IMR-90 (cell line): ENCODE results near the gene PTAR1. TPM values are rescaled to one million over a fixed set of nuclear protein-coding genes. Genes with fewer than 3 reads are reported as not detected.

ENCODE experiments used
- ATAC-seq: fragments of 200-7000 bp; cut with Tn5 transposase; 2 replicates; pipeline ENCODE4 v1.9.1; 2020; ENCODE audit warnings: low read depth, mild to moderate bottlenecking, moderate library complexity
- BruUV-seq: library from RNA; stranded (reverse); fragments of 400-500 nt; replicated peaks from 2 replicates; lab custom pipeline; 2021; lab: Mats Ljungman, UMichigan
- CTCF ChIA-PET: fragments of 300-600 bp; formaldehyde crosslinking; extraction: SDS; loops from one replicate; lab custom pipeline; 2021; ENCODE audit warnings: antibody characterized with exemption; lab: Yijun Ruan, JAX
- POLR2A ChIA-PET: fragments of 300-600 bp; sonication (Branson Sonifier 250); formaldehyde crosslinking; loops from one replicate; lab custom pipeline; 2022; ENCODE audit warnings: antibody characterized with exemption; ENCODE audit not compliant: unreplicated experiment; lab: Charles Lee
- DNase-seq: peaks from one replicate; pipeline ENCODE4 v3.0.0; 2013
- H2AFZ ChIP-seq: replicated peaks from 2 replicates; pipeline ENCODE3; 2013; ENCODE audit warnings: low read length, mild to moderate bottlenecking; ENCODE audit not compliant: poor library complexity
- H2AK5ac ChIP-seq: 2 replicates; pipeline ENCODE4 v1.6.1; 2013; ENCODE audit warnings: low read depth, low read length, inconsistent platforms
- H2AK9ac ChIP-seq: replicated peaks from 2 replicates; pipeline ENCODE3; 2013; ENCODE audit warnings: mild to moderate bottlenecking, low read depth, low read length, moderate library complexity; ENCODE audit not compliant: poor library complexity
- H2BK120ac ChIP-seq: 2 replicates; pipeline ENCODE4 v1.6.1; 2013; ENCODE audit warnings: low read depth, low read length, inconsistent platforms
- H2BK15ac ChIP-seq: 3 replicates; pipeline ENCODE4 v1.6.1; 2013; ENCODE audit warnings: low read depth, low read length, inconsistent platforms
- H2BK20ac ChIP-seq: 2 replicates; pipeline ENCODE4 v1.6.1; 2013; ENCODE audit warnings: low read depth, mild to moderate bottlenecking, inconsistent platforms, low read length, moderate library complexity
- H2BK5ac ChIP-seq: 2 replicates; pipeline ENCODE4 v1.6.1; 2013; ENCODE audit warnings: mild to moderate bottlenecking, low read depth, low read length, inconsistent platforms; ENCODE audit not compliant: poor library complexity, severe bottlenecking
- H3K14ac ChIP-seq: replicated peaks from 2 replicates; pipeline ENCODE4 v1.6.1; 2013; ENCODE audit warnings: low read depth, low read length, inconsistent platforms
- H3K18ac ChIP-seq: 2 replicates; pipeline ENCODE4 v1.6.1; 2013; ENCODE audit warnings: low read depth, low read length, control low read depth
- H3K23ac ChIP-seq: 2 replicates; pipeline ENCODE4 v1.6.1; 2013; ENCODE audit warnings: low read depth, low read length, inconsistent platforms
- H3K27ac ChIP-seq: 2 replicates; pipeline ENCODE4 v1.5.1; 2013; ENCODE audit warnings: mild to moderate bottlenecking, control low read depth, low read length; ENCODE audit not compliant: insufficient read depth
- H3K27me3 ChIP-seq: 2 replicates; pipeline ENCODE4 v1.6.1; 2013; ENCODE audit warnings: low read length; ENCODE audit not compliant: control insufficient read depth, insufficient read depth
- H3K36me3 ChIP-seq: 2 replicates; pipeline ENCODE4 v1.6.1; 2013; ENCODE audit warnings: low read length, mixed read lengths; ENCODE audit not compliant: control insufficient read depth, insufficient read depth
- H3K4ac ChIP-seq: 2 replicates; pipeline ENCODE4 v1.6.1; 2013; ENCODE audit warnings: low read depth, low read length, inconsistent platforms
- H3K4me1 ChIP-seq: 2 replicates; pipeline ENCODE4 v1.6.1; 2013; ENCODE audit warnings: low read length, mixed read lengths; ENCODE audit not compliant: control insufficient read depth, insufficient read depth
- H3K4me2 ChIP-seq: 2 replicates; pipeline ENCODE4 v1.6.1; 2013; ENCODE audit warnings: low read depth, mild to moderate bottlenecking, control low read depth, low read length, moderate library complexity
- H3K4me3 ChIP-seq: 2 replicates; pipeline ENCODE4 v1.5.1; 2013; ENCODE audit warnings: low read depth, mild to moderate bottlenecking, control low read depth, low read length, moderate library complexity; ENCODE audit not compliant: insufficient read depth
- H3K56ac ChIP-seq: 2 replicates; pipeline ENCODE4 v1.6.1; 2013; ENCODE audit warnings: low read length, inconsistent platforms; ENCODE audit not compliant: insufficient read depth; ENCODE audit errors: extremely low read depth
- H3K79me1 ChIP-seq, 2 experiments: 2 replicates each; pipeline ENCODE4 v1.6.1; 2013; ENCODE audit warnings: low read length in 2 of 2, inconsistent platforms in 1 of 2, low read depth in 1 of 2
- H3K9ac ChIP-seq: 2 replicates; pipeline ENCODE4 v1.6.1; 2013; ENCODE audit warnings: low read depth, low read length, control low read depth
- H3K9me1 ChIP-seq: 2 replicates; pipeline ENCODE4 v1.6.1; 2013; ENCODE audit warnings: low read length, inconsistent platforms; ENCODE audit not compliant: insufficient read depth
- H3K9me3 ChIP-seq: 2 replicates; pipeline ENCODE4 v1.6.1; 2013; ENCODE audit warnings: low read length; ENCODE audit not compliant: control insufficient read depth, insufficient read depth
- H4K20me1 ChIP-seq: 2 replicates; pipeline ENCODE4 v1.6.1; 2013; ENCODE audit warnings: low read length, inconsistent platforms; ENCODE audit not compliant: insufficient read depth
- H4K5ac ChIP-seq: 2 replicates; pipeline ENCODE4 v1.6.1; 2013; ENCODE audit warnings: mild to moderate bottlenecking, low read depth, low read length, control low read depth
- H4K8ac ChIP-seq, 2 experiments: 2 replicates each; pipeline ENCODE4 v1.6.1; 2013; ENCODE audit warnings: low read depth in 2 of 2, low read length in 2 of 2, control low read depth in 1 of 2, inconsistent platforms in 1 of 2
- H4K91ac ChIP-seq: 2 replicates; pipeline ENCODE4 v1.6.1; 2013; ENCODE audit warnings: low read depth, low read length, inconsistent platforms; ENCODE audit not compliant: insufficient read depth
- BHLHE40 ChIP-seq: fragments of 150-350 bp; IDR thresholded peaks from 2 replicates; pipeline ENCODE4 v1.6.1; 2016; ENCODE audit warnings: mild to moderate bottlenecking, low read depth, low read length
- CEBPB ChIP-seq: IDR thresholded peaks from 2 replicates; pipeline ENCODE4 v1.6.1; 2012; ENCODE audit warnings: low read depth, low read length, improper control_type of control experiment
- MAFK ChIP-seq: IDR thresholded peaks from 2 replicates; pipeline ENCODE4 v1.6.1; 2012; ENCODE audit warnings: low read depth, low read length, improper control_type of control experiment
- MAZ ChIP-seq: IDR thresholded peaks from 2 replicates; pipeline ENCODE4 v1.6.1; 2012; ENCODE audit warnings: low read depth, mild to moderate bottlenecking, low read length, improper control_type of control experiment, moderate library complexity, borderline replicate concordance
- NFE2L2 ChIP-seq: fragments of 150-350 bp; IDR thresholded peaks from 2 replicates; pipeline ENCODE4 v1.6.1; 2016; ENCODE audit warnings: low read depth, mild to moderate bottlenecking, low read length
- RCOR1 ChIP-seq: IDR thresholded peaks from 2 replicates; pipeline ENCODE4 v1.6.1; 2012; ENCODE audit warnings: mild to moderate bottlenecking, low read length, improper control_type of control experiment; ENCODE audit not compliant: insufficient replicate concordance
- WGBS, 2 experiments: methylation state at CpG; one replicate each; pipeline versions ENCODE4 v1.1.5 to v1.1.7; 2013; ENCODE audit warnings: missing lambda C conversion rate in 2 of 2; ENCODE audit not compliant: insufficient read length in 1 of 2; ENCODE audit errors: extremely low coverage in 2 of 2; 5-methylcytosine and 5-hydroxymethylcytosine counted together
- dilution Hi-C: fragments of 300-500 bp; cut with HindIII; formaldehyde crosslinking; loops from one replicate; pipeline ENCODE4 v1.14.3; 2018; ENCODE audit warnings: low sequenced_read_pairs; ENCODE audit not compliant: unreplicated experiment
- in situ Hi-C: fragments of 300-500 bp; cut with MboI; formaldehyde crosslinking; loops from 3 replicates; pipeline ENCODE4 v1.14.3; 2019; ENCODE audit warnings: low sequenced_read_pairs, inconsistent platforms, mixed read lengths
- intact Hi-C: fragments of 100-400 bp; cut with micrococcal nuclease; formaldehyde crosslinking; loops from 2 replicates; pipeline ENCODE4 v1.10.0; 2022
- polyA plus RNA-seq, 3 experiments: library from polyadenylated mRNA; depleted of rRNA; stranded (reverse); fragments of >200 nt; gene quantifications; 2 replicates each; pipeline ENCODE4 v1.2.3, GENCODE V29; 2012; ENCODE audit warnings: low replicate concordance in 1 of 3
- total RNA-seq: library from RNA; depleted of rRNA; stranded (reverse); fragments of >200 nt; gene quantifications from 2 replicates; pipeline ENCODE4 v1.2.3, GENCODE V29; 2012
- TF ChIP-seq, protein P1 (sequence below): conservative IDR thresholded peaks from 2 replicates; pipeline ENCODE4 v1.5.1; 2012; ENCODE audit warnings: mild to moderate bottlenecking, low read depth, low read length, improper control_type of control experiment
- TF ChIP-seq, protein P2 (sequence below): fragments of 150-350 bp; IDR thresholded peaks from 2 replicates; pipeline ENCODE4 v1.6.1; 2017; ENCODE audit warnings: mild to moderate bottlenecking, antibody characterized with exemption, low read length, low read depth

The PTAR1 gene
- total and polyA plus RNA-seq, 2 of the 4 experiments (the other 2 are of a cell fraction), result 10.6 to 110 TPM

DNA sequence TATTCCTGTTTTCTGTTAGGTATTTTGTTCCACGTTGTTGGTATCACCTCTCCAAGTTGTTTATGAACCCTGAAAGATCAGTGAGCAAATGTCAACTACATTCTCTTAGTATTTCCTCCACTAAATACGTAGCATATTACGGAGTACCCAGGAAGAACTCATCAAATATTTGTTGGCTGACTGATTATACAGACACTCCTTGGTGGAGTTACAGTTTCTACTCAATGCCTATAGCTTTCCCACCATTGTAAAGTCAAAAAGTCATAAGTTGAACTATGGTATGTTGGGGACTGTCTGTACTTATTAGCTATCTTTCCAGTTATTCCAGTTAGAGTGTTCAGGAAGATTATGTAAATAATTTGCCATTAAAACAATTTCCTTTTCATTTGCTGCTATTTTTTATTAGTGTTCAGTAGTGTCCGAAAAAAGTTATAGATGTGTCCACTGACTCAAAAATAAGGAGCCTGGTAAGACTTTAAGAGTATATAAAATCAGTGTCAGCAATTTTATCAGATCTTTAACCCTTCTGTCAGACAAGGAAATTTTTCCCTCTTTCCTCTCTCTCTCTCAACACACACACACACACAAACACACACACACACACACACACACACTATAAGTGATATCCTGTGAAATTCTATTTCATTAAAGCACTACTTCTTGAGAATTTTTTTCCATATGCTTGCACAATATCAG is 80.8 kb downstream of the PTAR1 start:
- Histone ChIP-seq H2BK20ac (peak overlapping the region; percentile 24; the same call in 1 of the 2 replicates), H3K9ac (no peak overlapping the region), H3K23ac (no peak overlapping the region), H3K9me3 (no peaks in the 10 kb centered on the region), H2BK120ac (no peak overlapping the region), H2BK15ac (no peak overlapping the region), H4K20me1 (no peaks in the 10 kb centered on the region), H3K4me3 (no peak overlapping the region), H3K4me1 (peaks cover 2% of the 10 kb centered on the region; the same call in 1 of the 2 replicates), H3K4ac (no peak overlapping the region), H3K9me1 (no peaks in the 10 kb centered on the region; the same call in 1 of the 2 replicates), H3K36me3 (no peaks in the 10 kb centered on the region), H2AK9ac (no peak overlapping the region), H3K27me3 (no peaks in the 10 kb centered on the region), H3K4me2 (no peak overlapping the region; the same call in 1 of the 2 replicates), H3K27ac (no peak overlapping the region), H3K56ac (no peak overlapping the region), H2AK5ac (no peak overlapping the region), H3K18ac (no peak overlapping the region), H4K5ac (no peak overlapping the region), H4K91ac (no peak overlapping the region), H2BK5ac (no peak overlapping the region), H3K14ac (0 out of 2 replicates have a peak overlapping the region, but pooled peaks have one; percentile 51), H4K8ac (no peak overlapping the region), H3K79me1 (peaks cover 0 to 5% of the 10 kb centered on the region in 2 experiments; a peak in 1 of 4 replicates), H2AFZ (no peak overlapping the region)
- in situ Hi-C loops, result loop anchor here (10.0 kb wide), 2 partner anchors 196 to 226 kb away; no protein-coding TSS in a partner anchor
- intact Hi-C loops, result loop anchor here (2.0 to 10.0 kb wide), 3 partner anchors 14 to 923 kb away; no protein-coding TSS in a partner anchor
- DNase-seq, result no peak
- no CpG with 5 or more reads among the region's 4 CpGs for WGBS, 2 experiments
- dilution Hi-C loops, result no loop called here
- TF ChIP-seq NFE2L2 (no peak), MAFK (peak; percentile 87), CEBPB (no peak; the same call in 1 of the 2 replicates), RCOR1 (no peak), BHLHE40 (no peak), MAZ (no peak)
- TF ChIP-seq, protein P1, sequence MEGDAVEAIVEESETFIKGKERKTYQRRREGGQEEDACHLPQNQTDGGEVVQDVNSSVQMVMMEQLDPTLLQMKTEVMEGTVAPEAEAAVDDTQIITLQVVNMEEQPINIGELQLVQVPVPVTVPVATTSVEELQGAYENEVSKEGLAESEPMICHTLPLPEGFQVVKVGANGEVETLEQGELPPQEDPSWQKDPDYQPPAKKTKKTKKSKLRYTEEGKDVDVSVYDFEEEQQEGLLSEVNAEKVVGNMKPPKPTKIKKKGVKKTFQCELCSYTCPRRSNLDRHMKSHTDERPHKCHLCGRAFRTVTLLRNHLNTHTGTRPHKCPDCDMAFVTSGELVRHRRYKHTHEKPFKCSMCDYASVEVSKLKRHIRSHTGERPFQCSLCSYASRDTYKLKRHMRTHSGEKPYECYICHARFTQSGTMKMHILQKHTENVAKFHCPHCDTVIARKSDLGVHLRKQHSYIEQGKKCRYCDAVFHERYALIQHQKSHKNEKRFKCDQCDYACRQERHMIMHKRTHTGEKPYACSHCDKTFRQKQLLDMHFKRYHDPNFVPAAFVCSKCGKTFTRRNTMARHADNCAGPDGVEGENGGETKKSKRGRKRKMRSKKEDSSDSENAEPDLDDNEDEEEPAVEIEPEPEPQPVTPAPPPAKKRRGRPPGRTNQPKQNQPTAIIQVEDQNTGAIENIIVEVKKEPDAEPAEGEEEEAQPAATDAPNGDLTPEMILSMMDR, result no peak
- TF ChIP-seq, protein P2, sequence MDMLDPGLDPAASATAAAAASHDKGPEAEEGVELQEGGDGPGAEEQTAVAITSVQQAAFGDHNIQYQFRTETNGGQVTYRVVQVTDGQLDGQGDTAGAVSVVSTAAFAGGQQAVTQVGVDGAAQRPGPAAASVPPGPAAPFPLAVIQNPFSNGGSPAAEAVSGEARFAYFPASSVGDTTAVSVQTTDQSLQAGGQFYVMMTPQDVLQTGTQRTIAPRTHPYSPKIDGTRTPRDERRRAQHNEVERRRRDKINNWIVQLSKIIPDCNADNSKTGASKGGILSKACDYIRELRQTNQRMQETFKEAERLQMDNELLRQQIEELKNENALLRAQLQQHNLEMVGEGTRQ, result no peak
- peak; percentile 56 for ATAC-seq
- ChIA-PET CTCF (interaction anchor here (0.6 kb wide), 1 partner anchor 457 kb away, joined by 10 read pairs; no protein-coding TSS in a partner anchor), POLR2A (no interaction called here)
- BruUV-seq, result no TSS peak
